Stimulated activated CD4-positive, alpha-beta T cell treated with anti-CD3 and anti-CD28 coated beads, Interleukin-4, amount 100 ng/mL, for 1 hour (primary cell): ENCODE measurements around the gene HOTAIR.

Source experiments
- DNase-seq: peaks from one replicate; pipeline ENCODE4 v3.0.0-alpha.2; 2020

Gene HOTAIR

DNA sequence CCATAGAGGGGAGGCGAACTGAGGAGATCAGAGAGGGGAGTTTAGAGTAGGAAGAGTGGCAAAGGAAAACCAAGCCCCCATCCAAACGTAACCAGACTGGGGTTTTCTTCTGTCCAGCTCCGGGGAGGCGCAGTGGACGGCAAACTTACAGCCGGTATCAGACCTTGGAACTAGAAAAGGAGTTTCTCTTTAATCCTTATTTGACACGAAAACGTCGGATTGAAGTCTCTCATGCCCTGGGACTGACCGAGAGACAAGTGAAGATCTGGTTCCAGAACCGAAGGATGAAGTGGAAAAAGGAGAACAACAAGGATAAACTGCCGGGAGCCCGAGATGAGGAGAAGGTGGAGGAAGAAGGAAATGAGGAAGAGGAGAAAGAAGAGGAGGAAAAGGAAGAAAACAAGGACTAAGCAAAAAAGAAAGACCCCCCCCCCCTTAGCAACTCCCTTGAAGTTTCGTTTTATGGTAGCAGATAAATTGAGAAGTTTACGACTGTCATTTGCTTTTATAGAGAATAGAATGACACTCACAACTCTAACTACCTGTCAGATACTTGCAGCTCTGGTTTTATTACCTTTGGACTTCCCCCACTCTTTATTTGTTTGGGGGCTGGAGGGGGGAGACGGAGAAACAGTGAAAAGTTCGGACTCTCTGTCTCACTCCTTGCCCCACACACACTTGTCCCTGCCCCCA lies 36.4 kb upstream of the HOTAIR start:
- no peak for DNase-seq

DNA sequence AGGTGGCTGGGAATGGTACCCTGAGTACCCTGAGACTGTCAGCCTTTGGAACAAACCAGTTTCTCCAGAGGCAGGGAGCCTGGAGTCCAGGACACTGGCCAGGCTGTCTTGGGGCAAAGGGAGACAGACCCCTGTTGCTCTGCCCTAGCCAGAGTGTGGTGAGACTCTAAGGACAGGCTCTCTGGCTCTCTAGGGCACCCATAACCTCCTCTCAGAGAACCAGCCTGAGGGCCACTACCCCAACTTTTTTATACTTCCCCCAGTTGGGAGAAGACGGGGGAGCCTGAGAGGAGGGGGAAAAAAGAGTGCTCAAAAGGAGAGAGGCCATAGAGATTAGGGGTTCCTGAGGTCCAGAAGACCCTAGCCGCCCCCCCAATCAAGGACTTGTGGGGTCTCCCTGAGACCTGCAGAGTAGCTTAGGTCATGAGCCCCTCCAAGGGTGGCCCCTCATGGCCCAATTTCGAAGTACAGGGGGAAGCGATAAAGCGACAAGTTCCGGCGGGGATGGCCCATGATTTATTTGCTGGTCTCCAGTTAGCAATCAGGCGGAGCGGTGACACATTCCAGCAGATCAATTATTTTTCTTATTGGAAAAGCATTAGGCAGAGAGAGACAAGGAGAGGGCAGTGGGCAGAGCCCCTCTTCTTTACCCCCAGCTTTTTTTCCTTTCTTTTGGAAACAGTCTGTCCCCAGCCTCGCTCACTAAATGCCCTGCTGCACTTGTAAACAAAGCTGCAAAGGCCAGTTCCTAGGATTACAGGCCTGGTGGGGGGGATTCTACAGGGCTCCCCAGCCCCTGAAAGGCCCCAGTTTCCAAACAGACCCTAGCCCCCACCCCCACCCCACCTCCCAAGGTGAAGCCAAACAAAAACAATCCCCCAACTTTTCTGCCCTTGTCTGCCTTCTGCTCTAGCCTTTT lies 35.6 kb upstream of the HOTAIR start:
- no peak for DNase-seq

GRCh38 chr12:54009171-54010052 lies 34.7 kb upstream of the HOTAIR start:
- peak; percentile 37 for DNase-seq

DNA sequence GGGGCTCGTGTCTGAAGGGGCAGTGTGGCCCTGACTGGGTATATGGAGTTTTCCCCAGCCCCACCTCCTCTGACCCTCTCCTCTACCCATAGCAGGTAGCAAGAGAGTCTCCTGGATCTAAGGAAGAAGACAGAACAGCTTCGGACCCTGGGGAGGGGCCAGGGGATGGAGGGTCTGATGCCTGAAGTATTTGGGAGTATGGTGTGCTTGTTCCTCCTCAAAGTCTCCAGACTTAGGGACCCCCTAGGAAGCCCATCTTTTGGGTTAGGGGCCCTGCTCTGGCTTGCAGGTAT lies 33.5 kb upstream of the HOTAIR start:
- DNase-seq = no peak

- DNase-seq = no peak
These were observed 32.9 kb upstream of the HOTAIR start for GRCh38 chr12:54007538-54008259.

- no peak for DNase-seq
These were observed 31.9 kb upstream of the HOTAIR start for GRCh38 chr12:54006559-54007220.

GRCh38 chr12:54005853-54006558 lies 31.3 kb upstream of the HOTAIR start:
- peak; percentile 86 for DNase-seq

- no peak for DNase-seq
These were observed 30.7 kb upstream of the HOTAIR start for GRCh38 chr12:54005531-54005852.

DNA sequence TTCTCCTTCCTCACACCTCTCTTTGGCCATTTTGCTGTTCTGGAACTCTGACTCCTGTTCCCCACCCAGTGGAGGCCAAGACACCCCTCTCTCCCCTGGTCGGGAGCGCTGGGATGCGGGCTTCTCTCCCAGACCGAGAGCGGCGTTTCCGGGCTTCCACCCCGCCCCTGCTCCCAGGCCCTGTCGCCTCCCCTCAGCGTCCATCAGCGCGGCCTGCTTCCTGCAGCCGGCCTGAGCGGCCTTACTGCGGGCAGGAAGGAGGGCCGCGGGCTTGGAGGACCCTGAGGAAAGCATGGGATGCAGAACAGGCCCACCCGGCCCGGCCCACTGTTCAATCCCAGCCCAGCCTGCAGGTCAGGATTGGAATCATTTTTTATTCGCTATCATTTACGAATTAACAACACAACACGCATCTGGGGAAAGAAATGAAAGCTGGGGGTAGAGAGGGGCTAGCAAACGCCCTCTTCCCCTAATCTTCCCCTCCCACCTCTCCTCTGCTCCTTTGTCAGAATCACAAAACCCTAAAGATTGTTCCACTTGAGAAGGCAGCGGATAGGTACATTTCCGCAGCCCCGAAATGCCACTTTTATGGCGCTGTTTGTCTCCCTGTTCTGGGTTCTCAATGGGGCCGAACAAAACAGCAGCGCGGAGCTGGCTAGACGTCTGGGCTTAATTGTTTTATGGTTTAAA lies 30.2 kb upstream of the HOTAIR start:
- no peak for DNase-seq

DNA sequence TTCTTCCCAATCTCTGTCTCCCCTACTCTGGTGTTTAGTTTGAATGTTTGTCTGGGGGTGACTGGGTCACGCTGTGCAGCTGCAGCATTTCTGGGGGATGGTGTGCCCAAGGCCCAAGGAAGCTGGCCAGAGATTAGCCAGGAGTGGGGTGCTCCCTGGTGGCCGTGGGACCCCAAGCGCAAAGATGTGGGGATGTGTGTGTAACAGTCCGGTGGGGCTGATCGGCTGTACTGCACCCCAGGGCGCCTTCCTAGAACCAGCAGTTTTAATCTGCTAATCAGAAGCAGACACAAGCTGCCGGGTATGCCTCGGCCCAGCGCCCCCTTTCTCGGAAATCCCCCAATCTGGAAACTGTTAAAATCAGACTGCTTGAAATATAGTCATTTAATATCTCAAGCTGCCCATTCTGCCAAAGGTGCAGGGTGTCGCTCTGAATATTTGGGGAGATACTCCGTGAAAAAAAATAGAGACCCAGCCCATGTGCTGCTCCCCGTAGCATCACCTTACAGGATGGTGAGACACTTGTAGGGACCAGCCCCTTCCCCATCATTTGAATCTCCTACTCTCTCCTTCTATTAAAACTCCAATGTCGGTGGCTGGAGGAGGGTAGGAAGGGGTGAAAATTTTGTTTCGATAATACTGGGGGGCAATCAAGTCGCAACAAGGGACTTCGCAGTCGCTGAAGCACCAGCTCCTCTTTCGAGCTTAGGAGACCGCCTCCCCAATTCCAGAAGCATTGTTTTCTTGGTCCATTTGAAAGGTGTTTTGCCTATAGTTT lies 29.5 kb upstream of the HOTAIR start:
- no peak for DNase-seq

GRCh38 chr12:54003625-54004024 lies 28.9 kb upstream of the HOTAIR start:
- no peak for DNase-seq

GRCh38 chr12:54002915-54003389 lies 28.2 kb upstream of the HOTAIR start:
- no peak for DNase-seq

- DNase-seq = no peak
These were observed 27.6 kb upstream of the HOTAIR start for GRCh38 chr12:54002278-54002914.

DNA sequence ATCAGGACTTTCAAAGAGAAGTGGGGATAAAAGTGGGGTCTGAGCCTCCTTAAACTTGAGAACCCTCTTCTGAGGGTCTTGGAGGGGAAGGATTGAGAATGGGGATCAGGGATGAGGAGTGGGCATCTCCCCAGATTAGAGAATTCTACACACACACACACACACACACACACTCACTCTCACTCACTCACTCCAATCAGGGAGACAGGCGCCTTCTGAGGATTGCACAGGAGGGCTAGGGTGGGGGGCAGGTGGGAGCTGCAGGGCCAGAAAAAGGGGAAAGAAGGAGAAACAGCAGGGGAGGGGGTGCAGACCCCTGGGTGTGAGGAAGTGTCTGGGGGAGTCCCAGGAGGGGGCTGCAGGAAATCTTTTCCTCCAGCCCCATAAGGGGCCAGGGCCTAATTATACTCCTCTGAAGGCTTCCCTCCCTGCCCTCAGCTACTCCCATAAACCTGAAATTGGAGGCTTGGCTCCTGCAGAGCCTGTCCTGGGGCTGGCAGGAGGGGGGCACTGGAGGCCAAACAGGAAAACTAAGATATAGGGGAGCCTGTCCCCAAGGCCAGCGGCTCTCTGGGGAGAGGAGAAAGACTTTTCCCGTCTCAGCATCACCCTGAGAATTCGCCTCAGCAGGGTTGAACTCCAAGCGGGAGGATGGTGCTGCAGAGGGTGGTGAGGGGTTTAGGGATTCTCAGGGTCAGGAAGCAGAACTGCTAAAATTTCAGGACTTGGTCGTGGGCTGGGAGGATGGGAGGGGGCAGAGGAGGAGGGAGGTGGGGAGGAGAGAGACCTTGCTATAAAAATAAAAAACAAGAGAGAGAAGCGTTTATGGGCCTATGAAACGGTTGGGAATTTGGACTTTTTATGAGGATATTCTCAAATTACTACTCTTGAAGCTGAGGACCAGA lies 26.8 kb upstream of the HOTAIR start:
- DNase-seq = no peak

DNA sequence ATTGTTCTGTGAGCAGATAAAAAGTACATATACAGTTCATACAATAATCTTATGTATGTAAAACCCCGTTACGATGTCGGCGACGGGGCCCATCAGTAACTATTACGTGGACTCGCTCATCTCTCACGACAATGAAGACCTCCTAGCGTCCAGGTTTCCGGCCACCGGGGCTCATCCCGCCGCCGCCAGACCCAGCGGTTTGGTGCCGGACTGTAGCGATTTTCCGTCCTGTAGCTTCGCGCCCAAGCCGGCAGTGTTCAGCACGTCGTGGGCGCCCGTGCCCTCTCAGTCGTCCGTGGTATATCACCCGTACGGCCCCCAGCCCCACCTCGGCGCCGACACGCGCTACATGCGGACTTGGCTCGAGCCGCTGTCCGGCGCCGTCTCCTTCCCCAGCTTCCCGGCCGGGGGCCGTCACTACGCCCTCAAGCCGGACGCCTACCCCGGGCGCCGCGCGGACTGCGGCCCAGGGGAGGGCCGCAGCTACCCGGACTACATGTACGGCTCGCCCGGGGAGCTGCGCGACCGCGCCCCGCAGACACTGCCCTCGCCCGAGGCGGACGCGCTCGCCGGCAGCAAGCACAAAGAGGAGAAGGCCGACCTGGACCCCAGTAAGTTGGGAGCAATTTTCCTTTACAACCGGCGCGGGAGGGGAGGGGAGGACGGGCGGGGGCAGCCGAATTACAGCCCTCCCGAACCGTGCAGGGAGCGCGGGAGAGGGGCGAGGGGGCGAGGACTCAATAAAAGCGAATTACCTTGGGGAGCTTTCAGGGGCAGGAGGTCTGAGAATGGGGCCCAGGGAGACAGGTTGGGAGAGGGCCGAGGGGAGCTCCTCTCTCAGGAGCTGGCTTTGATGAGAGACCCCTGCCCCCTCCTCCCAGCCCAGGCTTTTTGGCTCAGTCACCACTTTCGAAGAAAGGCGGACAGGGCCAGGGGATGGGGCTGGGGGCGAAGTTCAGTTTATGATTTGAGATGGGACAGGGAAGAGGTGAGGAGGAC lies 25.7 kb upstream of the HOTAIR start, which contains the start of gene HOXC9:
Gene HOXC9, plus strand, starts transcription at position 46 of the 999 bp plus-strand sequence. Its CDS starts 28 bp downstream, at position 74.
- no peak for DNase-seq

GRCh38 chr12:53999559-54000115 lies 24.9 kb upstream of the HOTAIR start:
- no peak for DNase-seq

GRCh38 chr12:53998900-53999236 lies 24.1 kb upstream of the HOTAIR start:
- no peak for DNase-seq
